C4-2B (cell line): ENCODE results near the gene PTPRB.

Source experiments
- H3K27ac ChIP-seq: fragments of 450-650 bp; 2 replicates; pipeline ENCODE4 v1.5.1; 2017
- ZFX ChIP-seq: fragments of 450-650 bp; IDR thresholded peaks from 2 replicates; pipeline ENCODE4 v1.6.1; 2017
- TF ChIP-seq, protein P1 (sequence below): fragments of 450-650 bp; conservative IDR thresholded peaks from 2 replicates; pipeline ENCODE4 v1.5.1; 2017; ENCODE audit warnings: mild to moderate bottlenecking

Gene PTPRB

DNA sequence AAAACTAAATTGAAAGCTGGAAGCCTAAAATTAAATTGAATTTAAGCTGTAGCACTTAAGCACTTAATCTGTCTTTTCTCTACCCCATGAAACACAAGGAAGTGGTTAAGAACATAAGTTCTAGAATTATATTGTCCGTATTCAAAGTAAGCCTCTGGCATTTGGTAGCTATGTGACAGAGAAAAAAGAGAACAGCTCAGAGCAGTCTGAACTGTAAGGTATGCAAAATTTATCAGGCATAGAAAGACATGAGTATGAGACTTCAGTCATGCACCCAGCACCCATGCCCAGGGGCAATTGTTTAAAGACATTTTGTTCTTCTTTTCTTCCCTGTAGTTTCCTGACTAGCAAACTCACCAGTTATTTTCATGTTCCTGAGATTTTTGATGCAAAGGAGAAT, 154.5 kb downstream of the PTPRB start:
- H3K27ac ChIP-seq: no peak overlapping the region

DNA sequence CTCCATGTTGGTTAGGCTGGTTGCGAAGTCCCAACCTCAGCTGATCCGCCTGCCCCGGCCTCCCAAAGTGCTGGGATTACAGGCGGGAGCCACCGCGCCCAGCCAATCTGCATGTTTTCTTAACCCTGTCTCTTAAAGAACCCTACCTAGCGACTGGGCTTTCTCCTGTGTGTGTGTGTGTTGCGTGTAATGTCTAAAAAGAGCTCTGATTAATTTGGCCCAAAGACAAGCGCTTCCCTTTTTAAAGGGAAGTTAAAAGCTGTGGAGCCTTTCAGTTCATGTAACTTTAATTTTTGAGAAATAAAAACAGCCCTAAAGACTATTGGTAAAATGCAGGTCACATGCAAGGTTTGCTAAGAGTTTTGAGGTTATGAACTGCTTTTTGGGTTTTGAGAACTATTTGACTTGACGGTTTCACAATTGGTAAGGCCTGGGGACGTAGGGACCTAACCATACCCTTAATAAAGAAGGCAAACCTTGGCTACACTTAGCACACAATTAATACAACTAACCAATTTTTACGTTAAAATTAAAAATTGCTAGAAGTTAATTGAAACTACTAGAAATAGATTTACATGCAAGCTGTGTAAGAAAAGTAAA, 167.9 kb downstream of the PTPRB start:
- no peak overlapping the region for H3K27ac ChIP-seq
- TF ChIP-seq ZFX: no peak
- TF ChIP-seq, protein P1, sequence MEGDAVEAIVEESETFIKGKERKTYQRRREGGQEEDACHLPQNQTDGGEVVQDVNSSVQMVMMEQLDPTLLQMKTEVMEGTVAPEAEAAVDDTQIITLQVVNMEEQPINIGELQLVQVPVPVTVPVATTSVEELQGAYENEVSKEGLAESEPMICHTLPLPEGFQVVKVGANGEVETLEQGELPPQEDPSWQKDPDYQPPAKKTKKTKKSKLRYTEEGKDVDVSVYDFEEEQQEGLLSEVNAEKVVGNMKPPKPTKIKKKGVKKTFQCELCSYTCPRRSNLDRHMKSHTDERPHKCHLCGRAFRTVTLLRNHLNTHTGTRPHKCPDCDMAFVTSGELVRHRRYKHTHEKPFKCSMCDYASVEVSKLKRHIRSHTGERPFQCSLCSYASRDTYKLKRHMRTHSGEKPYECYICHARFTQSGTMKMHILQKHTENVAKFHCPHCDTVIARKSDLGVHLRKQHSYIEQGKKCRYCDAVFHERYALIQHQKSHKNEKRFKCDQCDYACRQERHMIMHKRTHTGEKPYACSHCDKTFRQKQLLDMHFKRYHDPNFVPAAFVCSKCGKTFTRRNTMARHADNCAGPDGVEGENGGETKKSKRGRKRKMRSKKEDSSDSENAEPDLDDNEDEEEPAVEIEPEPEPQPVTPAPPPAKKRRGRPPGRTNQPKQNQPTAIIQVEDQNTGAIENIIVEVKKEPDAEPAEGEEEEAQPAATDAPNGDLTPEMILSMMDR: no peak

More for the DNA sequence above, 154.5 kb downstream of the PTPRB start:
- TF ChIP-seq, protein P1: no peak
- no peak for TF ChIP-seq ZFX

DNA sequence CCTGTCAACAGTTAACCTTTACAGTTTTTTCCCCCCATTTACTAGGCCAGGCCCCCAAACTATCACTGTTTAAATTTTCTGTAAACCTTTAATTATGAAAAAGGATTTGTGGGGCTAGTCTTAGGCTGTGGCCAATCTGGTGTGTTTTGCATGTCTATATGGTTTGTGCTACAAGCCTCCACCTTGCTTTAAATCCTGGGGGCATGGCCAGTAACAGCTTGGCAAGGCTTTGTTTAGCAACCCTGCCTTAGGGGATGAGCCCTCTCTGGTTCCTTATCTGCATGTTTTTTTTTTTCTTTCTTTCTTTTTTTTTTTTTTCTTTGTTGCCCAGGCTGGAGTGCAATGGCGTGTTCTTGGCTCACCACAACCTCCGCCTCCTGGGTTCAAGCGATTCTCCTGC, 168.5 kb downstream of the PTPRB start:
- no peak for TF ChIP-seq ZFX
- TF ChIP-seq, protein P1: no peak
- H3K27ac ChIP-seq: no peak overlapping the region

DNA sequence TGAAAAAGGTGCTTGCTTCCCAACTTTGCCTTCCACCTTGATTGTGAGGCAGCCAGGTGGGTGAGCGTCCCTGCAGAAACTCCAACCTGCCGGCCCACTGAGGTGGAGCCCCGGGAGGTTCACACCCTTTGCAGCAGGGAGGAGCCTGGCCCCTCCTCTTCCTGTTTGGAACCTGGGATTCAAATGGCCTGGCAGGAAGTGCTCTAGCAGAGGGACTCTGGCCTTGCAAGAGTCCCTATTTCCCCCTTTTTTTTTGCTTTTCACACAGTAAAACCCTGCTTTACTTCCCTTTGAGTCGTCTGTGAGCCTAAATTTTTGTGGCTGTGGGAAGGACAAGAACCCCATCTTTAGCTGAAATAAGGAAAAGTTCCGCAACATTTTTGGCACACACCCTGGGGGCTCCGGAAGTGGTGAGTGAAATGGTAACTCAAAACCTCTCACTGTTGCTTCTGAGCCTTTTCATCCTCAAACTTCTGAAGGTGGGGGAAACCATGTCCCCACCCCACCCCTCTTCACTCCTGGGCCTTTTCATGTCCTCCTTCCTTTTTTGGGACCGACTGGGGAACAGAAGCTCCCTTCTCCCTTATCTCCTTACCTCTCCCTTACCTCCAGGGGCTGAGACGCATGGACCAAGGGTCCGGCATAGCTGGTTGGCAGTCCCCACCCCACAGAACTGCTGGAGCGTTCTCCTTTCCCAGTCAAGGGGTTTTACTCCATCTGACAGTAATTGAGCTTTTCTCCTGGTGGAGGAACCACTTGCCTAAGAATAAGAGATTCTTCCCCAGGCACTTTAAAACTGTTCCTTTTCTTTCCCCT, 169.1 kb downstream of the PTPRB start:
- no peak for TF ChIP-seq ZFX
- TF ChIP-seq, protein P1: no peak
- no peak overlapping the region for H3K27ac ChIP-seq

DNA sequence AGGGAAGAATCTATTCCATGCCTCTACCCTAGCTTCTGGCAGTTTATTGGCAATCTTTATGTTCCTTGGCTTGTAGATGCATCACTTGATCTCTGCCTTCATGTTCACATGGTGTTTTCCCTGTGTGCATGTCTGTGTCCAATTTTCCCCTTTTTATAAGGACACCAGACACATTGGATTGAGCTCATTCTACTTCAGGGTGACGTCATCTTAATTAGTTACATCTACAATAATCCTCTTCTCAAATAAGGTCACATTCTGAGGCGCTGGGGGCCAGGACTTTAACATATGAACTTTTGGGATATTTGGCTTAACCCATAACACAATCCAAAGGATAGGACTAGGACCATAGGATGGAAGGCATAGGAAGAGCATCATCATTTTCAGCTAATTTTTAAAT, 169.8 kb downstream of the PTPRB start:
- no peak for TF ChIP-seq ZFX
- H3K27ac ChIP-seq: no peak overlapping the region

DNA sequence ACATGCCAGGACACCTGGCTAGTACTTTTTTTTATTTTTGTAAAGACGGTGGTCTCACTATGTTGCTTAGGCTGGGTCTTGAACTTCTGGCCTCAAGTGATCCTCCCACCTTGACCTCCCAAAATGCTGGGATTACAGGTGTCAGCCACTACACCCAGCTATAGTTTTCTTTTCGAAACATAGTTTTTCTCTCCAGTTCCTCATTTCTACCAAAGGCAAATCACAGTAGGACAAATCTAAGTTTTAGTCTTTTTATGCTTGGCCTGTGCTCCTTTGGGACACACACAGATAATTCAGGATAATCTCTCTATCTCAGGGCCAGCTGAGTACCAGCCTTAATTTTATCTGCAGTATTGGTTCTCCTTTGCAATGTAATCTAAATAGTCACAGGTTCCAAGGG, 170.5 kb downstream of the PTPRB start:
- H3K27ac ChIP-seq: no peak overlapping the region
- TF ChIP-seq, protein P1: no peak
- no peak for TF ChIP-seq ZFX
